Measurements from ENCODE around the gene FGF13.

The FGF13 gene

DNA sequence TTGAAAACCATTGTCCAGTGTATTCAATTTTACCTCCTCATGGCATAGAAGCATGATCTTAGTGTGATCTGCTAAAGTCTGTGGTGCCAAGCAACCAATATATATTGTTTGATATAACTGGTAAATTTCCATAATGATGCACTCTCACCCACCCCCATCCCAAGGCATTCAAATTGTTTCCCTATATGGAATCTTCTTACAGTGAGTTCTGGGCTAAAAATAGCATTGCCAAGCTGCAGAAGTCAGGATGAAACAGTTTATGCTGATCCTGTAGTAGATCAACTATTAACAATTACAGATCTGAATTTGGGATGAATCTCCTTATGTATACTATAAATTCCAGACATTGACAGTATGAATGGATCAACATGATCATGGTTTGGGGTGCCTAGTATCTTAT is 20.9 kb downstream of the FGF13 start:
- POLR2A ChIA-PET: no interaction called here
- DNase-seq (ENCODE audit: extremely low spot score): no peak
- CTCF ChIA-PET: no interaction called here
- TF ChIP-seq, protein P1, sequence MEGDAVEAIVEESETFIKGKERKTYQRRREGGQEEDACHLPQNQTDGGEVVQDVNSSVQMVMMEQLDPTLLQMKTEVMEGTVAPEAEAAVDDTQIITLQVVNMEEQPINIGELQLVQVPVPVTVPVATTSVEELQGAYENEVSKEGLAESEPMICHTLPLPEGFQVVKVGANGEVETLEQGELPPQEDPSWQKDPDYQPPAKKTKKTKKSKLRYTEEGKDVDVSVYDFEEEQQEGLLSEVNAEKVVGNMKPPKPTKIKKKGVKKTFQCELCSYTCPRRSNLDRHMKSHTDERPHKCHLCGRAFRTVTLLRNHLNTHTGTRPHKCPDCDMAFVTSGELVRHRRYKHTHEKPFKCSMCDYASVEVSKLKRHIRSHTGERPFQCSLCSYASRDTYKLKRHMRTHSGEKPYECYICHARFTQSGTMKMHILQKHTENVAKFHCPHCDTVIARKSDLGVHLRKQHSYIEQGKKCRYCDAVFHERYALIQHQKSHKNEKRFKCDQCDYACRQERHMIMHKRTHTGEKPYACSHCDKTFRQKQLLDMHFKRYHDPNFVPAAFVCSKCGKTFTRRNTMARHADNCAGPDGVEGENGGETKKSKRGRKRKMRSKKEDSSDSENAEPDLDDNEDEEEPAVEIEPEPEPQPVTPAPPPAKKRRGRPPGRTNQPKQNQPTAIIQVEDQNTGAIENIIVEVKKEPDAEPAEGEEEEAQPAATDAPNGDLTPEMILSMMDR (IDR thresholded peaks at IDR 0.05; ENCODE audit: control extremely low read depth, extremely low read depth, low read depth, missing control alignments): no peak

DNA sequence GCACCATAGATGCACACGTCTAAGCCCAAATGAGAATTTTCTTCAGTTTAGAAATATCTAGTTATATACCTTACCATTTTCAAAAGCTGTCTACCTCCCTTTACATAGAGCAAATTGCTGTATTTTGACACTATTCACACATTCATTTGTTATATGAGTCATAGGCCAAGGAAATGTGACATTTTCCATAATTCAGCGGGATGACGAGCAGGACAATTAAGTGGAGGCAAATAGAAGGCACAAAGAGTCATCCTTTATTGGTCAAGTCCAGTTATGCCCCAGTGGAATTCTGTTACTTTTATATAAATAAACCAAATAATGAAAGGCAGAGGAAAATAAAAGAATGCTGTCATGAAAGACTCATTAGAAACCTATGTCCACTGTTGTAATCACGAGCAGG is 27.9 kb downstream of the FGF13 start:
- POLR2A ChIA-PET: no interaction called here
- no peak for DNase-seq (ENCODE audit: extremely low spot score)
- CTCF ChIA-PET: no interaction called here
- TF ChIP-seq, protein P1 (IDR thresholded peaks at IDR 0.05; ENCODE audit: control extremely low read depth, extremely low read depth, low read depth, missing control alignments): no peak

DNA sequence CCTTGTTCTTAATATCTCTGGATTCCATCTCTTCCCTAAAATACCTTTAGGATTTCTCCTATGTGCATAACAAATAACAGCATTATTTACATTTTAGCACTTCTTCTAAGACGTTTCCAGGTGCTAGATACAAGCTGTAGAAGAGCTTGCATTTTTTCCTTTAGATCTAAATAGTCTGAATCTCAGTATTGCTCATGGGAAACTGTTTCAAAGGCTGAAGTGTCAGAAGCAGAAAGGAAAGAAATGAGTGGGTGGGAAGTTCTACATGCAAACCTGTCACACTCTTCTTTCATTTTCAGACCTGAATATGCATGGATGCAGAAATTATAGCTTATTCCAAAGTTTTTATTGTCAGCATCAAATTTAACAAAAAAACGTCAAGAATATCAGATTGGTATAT is 41.8 kb downstream of the FGF13 start:
- ChIA-PET CTCF (no interaction called here), POLR2A (no interaction called here)
- TF ChIP-seq, protein P1 (IDR thresholded peaks at IDR 0.05; ENCODE audit: control extremely low read depth, extremely low read depth, low read depth, missing control alignments): no peak
- no peak for DNase-seq (ENCODE audit: extremely low spot score)

DNA sequence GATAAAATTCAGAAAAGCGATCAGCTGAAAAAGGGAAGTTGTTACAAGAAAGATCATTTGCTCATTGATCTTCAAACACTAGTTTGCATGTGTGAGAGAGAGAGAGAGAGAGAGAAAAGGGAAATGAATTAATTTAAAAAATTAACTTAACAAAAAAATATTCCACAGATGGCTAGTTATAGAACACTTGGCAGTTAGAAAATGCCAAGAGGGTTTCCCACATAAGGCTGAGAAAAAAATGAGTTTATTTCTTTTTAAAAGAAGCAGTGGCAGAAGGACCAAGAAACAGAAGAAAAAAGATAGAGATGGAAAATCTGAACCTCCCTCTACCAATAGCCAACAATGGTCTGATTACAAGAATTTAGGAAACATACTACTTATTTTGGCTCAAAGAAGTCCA is 47.1 kb downstream of the FGF13 start:
- TF ChIP-seq, protein P1 (IDR thresholded peaks at IDR 0.05; ENCODE audit: control extremely low read depth, extremely low read depth, low read depth, missing control alignments): no peak
- CTCF ChIA-PET: no interaction called here
- POLR2A ChIA-PET: no interaction called here

DNA sequence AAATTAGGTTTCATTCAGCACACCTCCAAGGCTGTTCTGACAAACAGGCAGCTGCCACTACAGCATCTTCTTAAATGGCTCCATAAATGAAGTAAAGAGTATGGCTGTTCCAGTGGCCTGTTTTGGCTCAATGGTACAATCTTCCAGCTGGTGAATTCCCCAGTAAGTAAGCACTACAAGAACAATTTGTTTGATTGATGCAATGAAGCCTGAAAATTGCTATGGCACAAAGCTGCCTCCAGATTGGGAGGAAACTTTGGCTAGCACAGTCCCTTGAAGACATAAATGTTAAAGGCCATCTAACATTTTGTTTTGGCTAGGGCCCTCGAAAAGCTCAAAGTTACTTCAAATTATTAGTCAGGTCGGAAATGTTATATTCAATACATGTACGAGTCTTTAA is 47.5 kb downstream of the FGF13 start:
- POLR2A ChIA-PET: no interaction called here
- TF ChIP-seq, protein P1 (IDR thresholded peaks at IDR 0.05; ENCODE audit: control extremely low read depth, extremely low read depth, low read depth, missing control alignments): no peak
- DNase-seq (ENCODE audit: extremely low spot score): no peak
- CTCF ChIA-PET: no interaction called here

More for the DNA sequence above, 47.1 kb downstream of the FGF13 start:
- no peak for DNase-seq (ENCODE audit: extremely low spot score)

DNA sequence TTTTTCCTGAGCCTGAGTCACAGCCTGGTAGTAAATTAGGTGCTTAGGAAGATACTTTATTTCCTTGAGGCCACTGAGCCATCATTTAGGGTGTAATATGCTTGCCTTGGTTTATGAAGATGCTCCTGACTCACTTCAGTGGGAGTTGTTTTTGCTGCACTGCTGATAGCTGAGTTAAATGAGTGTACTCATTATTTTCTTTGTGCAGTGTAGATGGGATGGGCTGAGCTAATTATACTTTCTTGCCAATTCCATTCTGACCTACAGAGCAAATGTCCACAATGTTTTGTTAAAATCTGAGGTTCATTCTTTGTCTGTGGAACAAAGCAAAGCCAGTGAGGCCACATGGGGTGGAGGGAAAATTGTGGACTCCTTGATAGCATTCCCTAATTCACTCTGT is 60.0 kb downstream of the FGF13 start:
- ChIA-PET CTCF (no interaction called here), POLR2A (no interaction called here)
- TF ChIP-seq, protein P1 (IDR thresholded peaks at IDR 0.05; ENCODE audit: control extremely low read depth, extremely low read depth, low read depth, missing control alignments): no peak
- no peak for DNase-seq (ENCODE audit: extremely low spot score)

DNA sequence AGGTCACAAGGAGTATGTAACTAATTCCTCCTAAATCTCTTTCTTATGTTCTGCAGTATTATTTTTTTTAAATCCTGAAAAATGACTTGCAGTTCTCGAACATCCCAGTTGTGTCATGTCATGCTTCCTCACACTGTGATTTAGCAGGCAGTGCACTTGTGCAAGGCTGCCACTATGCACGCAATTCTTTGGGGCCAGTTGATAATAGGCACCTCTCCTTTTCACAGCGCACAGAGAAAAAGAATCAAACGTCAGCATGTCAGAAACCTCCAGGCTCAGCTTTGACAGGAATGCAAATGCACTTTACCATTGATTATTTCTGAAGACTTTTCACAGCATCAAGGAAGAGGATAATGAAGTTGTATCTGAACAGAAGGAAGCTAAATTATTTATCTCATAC is 62.9 kb downstream of the FGF13 start:
- DNase-seq (ENCODE audit: extremely low spot score): no peak
- POLR2A ChIA-PET: no interaction called here
- TF ChIP-seq, protein P1 (IDR thresholded peaks at IDR 0.05; ENCODE audit: control extremely low read depth, extremely low read depth, low read depth, missing control alignments): no peak
- CTCF ChIA-PET: no interaction called here

All from GM10248 (cell line).